HepG2 (cell line): ENCODE data around the gene SNX9. TPM values are rescaled to one million over a fixed set of nuclear protein-coding genes. Genes with fewer than 3 reads are reported as not detected.

Experiments used
- ATF1 ChIP-seq: IDR thresholded peaks from 2 replicates; pipeline ENCODE4 v1.6.1; 2016; ENCODE audit warnings: mild to moderate bottlenecking, control low read depth
- CBX5 ChIP-seq: sonication (generic); formaldehyde crosslinking; IDR thresholded peaks from 2 replicates; pipeline ENCODE4 v1.4.0; 2020; ENCODE audit warnings: missing genetic modification reagents, borderline replicate concordance
- CHCHD3 ChIP-seq: sonication (generic); formaldehyde crosslinking; IDR thresholded peaks from 2 replicates; pipeline ENCODE4 v1.8.0; 2022; ENCODE audit warnings: mild to moderate bottlenecking, missing genetic modification reagents, moderate library complexity
- NFAT5 ChIP-seq: sonication (generic); formaldehyde crosslinking; IDR thresholded peaks from 2 replicates; pipeline ENCODE4 v1.4.0; 2020; ENCODE audit warnings: missing genetic modification reagents
- PHF21A ChIP-seq: sonication (generic); formaldehyde crosslinking; IDR thresholded peaks from 2 replicates; pipeline ENCODE4 v1.5.0; 2020; ENCODE audit warnings: mild to moderate bottlenecking, missing genetic modification reagents
- POGZ ChIP-seq: sonication (generic); formaldehyde crosslinking; IDR thresholded peaks from 2 replicates; pipeline ENCODE4 v1.4.0; 2020; ENCODE audit warnings: mild to moderate bottlenecking, missing genetic modification reagents
- SMARCC2 ChIP-seq: fragments of 450-650 bp; IDR thresholded peaks from 2 replicates; pipeline ENCODE4 v1.6.1; 2017; ENCODE audit warnings: antibody characterized with exemption, mild to moderate bottlenecking
- SPEN ChIP-seq: sonication (generic); formaldehyde crosslinking; IDR thresholded peaks from 2 replicates; pipeline ENCODE4 v1.5.1; 2020; ENCODE audit warnings: low read depth, mild to moderate bottlenecking, missing genetic modification reagents
- THYN1 ChIP-seq: sonication (generic); formaldehyde crosslinking; IDR thresholded peaks from 2 replicates; pipeline ENCODE4 v1.8.1; 2023; ENCODE audit warnings: low read depth, mild to moderate bottlenecking, moderate library complexity, missing genetic modification reagents, borderline replicate concordance
- ZNF136 ChIP-seq: sonication (generic); formaldehyde crosslinking; IDR thresholded peaks from 2 replicates; pipeline ENCODE4 v1.8.1; 2022; ENCODE audit warnings: low read depth, mild to moderate bottlenecking, moderate library complexity, missing genetic modification reagents
- ZNF180 ChIP-seq: sonication (generic); formaldehyde crosslinking; IDR thresholded peaks from 2 replicates; pipeline ENCODE4 v1.4.0; 2020; ENCODE audit warnings: low read depth, missing genetic modification reagents, borderline replicate concordance
- ZNF615 ChIP-seq: sonication (generic); formaldehyde crosslinking; IDR thresholded peaks from 2 replicates; pipeline ENCODE4 v1.5.0; 2020; ENCODE audit warnings: mild to moderate bottlenecking, missing genetic modification reagents, borderline replicate concordance
- ZNF746 ChIP-seq: sonication (generic); formaldehyde crosslinking; IDR thresholded peaks from 2 replicates; pipeline ENCODE4 v1.8.0; 2022; ENCODE audit warnings: mild to moderate bottlenecking, missing genetic modification reagents
- ZNF879 ChIP-seq: sonication (generic); formaldehyde crosslinking; IDR thresholded peaks from 2 replicates; pipeline ENCODE4 v1.8.1; 2023; ENCODE audit warnings: missing genetic modification reagents
- polyA plus RNA-seq, 8 experiments: library from polyadenylated mRNA; depleted of rRNA in 3 of 8; stranded (reverse) in 7 of 8; unstranded in 1 of 8; fragments of >200 nt; fragmentation: Illumina TruSeq in 4 of 8; extraction: Trizol in 4 of 8; gene quantifications; 2 replicates each; pipeline versions ENCODE4 v1.2.1 to v1.2.3, GENCODE V29; 2011 to 2016; ENCODE audit warnings: low read depth in 4 of 8, missing spikeins in 1 of 8, mixed read lengths in 1 of 8; ENCODE audit not compliant: insufficient read depth in 1 of 8
- total RNA-seq, 5 experiments: library from RNA; depleted of rRNA; stranded (reverse); fragments of >200 nt; fragmentation: Illumina TruSeq; extraction: Trizol; gene quantifications; 2 replicates each; pipeline ENCODE4 v1.2.3, GENCODE V29; 2016; ENCODE audit warnings: low read depth in 1 of 5
- TF ChIP-seq, protein P1 (sequence below): sonication (generic); formaldehyde crosslinking; IDR thresholded peaks from 2 replicates; pipeline ENCODE4 v1.8.0; 2022; ENCODE audit warnings: missing genetic modification reagents, mild to moderate bottlenecking, borderline replicate concordance
- TF ChIP-seq, protein P2 (sequence below): sonication (generic); formaldehyde crosslinking; IDR thresholded peaks from 2 replicates; pipeline ENCODE4 v1.4.0; 2020; ENCODE audit warnings: missing genetic modification reagents

The SNX9 gene
- total and polyA plus RNA-seq, 2 of the 13 experiments (the other 11 are each of a cell fraction or from before 2014, with no cell fraction given): 21.9 to 36.0 TPM

- TF ChIP-seq, protein P1, sequence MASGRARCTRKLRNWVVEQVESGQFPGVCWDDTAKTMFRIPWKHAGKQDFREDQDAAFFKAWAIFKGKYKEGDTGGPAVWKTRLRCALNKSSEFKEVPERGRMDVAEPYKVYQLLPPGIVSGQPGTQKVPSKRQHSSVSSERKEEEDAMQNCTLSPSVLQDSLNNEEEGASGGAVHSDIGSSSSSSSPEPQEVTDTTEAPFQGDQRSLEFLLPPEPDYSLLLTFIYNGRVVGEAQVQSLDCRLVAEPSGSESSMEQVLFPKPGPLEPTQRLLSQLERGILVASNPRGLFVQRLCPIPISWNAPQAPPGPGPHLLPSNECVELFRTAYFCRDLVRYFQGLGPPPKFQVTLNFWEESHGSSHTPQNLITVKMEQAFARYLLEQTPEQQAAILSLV (CRISPR knock-in tag): peak; percentile 56; the same call in 1 of the 2 replicates
- TF ChIP-seq NFAT5 (no peak), CBX5 (CRISPR knock-in tag) (peak; percentile 77; the same call in 1 of the 2 replicates), ZNF136 (CRISPR knock-in tag) (0 out of 2 replicates have a peak, but pooled peaks have one; percentile 15), PHF21A (CRISPR knock-in tag) (peak; percentile 100), ZNF615 (CRISPR knock-in tag) (peak; percentile 92; the same call in 1 of the 2 replicates), ATF1 (peak; percentile 72; the same call in 1 of the 2 replicates), ZNF746 (CRISPR knock-in tag) (peak; percentile 91), SMARCC2 (no peak), POGZ (CRISPR knock-in tag) (peak; percentile 82), THYN1 (CRISPR knock-in tag) (no peak), ZNF180 (CRISPR knock-in tag) (no peak), SPEN (CRISPR knock-in tag) (peak; percentile 72; the same call in 1 of the 2 replicates), CHCHD3 (0 out of 2 replicates have a peak, but pooled peaks have one; percentile 11), ZNF879 (CRISPR knock-in tag) (no peak)
- TF ChIP-seq, protein P2, sequence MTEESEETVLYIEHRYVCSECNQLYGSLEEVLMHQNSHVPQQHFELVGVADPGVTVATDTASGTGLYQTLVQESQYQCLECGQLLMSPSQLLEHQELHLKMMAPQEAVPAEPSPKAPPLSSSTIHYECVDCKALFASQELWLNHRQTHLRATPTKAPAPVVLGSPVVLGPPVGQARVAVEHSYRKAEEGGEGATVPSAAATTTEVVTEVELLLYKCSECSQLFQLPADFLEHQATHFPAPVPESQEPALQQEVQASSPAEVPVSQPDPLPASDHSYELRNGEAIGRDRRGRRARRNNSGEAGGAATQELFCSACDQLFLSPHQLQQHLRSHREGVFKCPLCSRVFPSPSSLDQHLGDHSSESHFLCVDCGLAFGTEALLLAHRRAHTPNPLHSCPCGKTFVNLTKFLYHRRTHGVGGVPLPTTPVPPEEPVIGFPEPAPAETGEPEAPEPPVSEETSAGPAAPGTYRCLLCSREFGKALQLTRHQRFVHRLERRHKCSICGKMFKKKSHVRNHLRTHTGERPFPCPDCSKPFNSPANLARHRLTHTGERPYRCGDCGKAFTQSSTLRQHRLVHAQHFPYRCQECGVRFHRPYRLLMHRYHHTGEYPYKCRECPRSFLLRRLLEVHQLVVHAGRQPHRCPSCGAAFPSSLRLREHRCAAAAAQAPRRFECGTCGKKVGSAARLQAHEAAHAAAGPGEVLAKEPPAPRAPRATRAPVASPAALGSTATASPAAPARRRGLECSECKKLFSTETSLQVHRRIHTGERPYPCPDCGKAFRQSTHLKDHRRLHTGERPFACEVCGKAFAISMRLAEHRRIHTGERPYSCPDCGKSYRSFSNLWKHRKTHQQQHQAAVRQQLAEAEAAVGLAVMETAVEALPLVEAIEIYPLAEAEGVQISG: peak; percentile 52; the same call in 1 of the 2 replicates
Observed at GRCh38 chr6:157985378-157986155, 162.5 kb downstream of the SNX9 start (continued).
